ENCODE results near the gene RRP7A. TPM values are rescaled to one million over a fixed set of nuclear protein-coding genes. Genes with fewer than 3 reads are reported as not detected.
"Not testable (repeated sequence)": the region's sequence is repeated elsewhere in the genome, so short reads cannot be mapped to it uniquely, and the experiment has no call there.

Gene RRP7A
- total and polyA plus RNA-seq, 2 of the 13 experiments (the other 11 are each of a cell fraction or from before 2014, with no cell fraction given) = 15.3 to 41.6 TPM

DNA sequence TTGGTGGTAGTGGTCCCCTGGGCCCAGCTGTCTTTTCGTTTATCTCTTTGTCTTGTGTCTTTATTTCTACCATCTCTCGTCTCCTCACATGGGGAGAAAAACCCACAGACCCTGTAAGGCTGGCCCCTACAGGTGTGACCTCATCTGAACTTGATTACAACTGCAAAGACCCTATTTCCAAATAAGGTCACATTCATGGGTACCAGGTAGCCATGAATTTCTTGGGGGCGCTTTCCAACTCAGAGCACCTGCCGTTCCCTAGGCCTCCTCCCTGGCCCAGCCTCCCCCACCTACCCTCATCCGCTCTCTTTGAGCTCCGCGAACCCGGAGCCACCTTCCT, 14.0 kb upstream of the RRP7A start (continued):
- TF ChIP-seq YEATS4 (CRISPR knock-in tag; IDR thresholded peaks at IDR 0.05; ENCODE audit: borderline replicate concordance) (0 out of 2 replicates have a peak, but pooled peaks have one; percentile 34), CHCHD3 (CRISPR knock-in tag; IDR thresholded peaks at IDR 0.05) (no peak)

DNA sequence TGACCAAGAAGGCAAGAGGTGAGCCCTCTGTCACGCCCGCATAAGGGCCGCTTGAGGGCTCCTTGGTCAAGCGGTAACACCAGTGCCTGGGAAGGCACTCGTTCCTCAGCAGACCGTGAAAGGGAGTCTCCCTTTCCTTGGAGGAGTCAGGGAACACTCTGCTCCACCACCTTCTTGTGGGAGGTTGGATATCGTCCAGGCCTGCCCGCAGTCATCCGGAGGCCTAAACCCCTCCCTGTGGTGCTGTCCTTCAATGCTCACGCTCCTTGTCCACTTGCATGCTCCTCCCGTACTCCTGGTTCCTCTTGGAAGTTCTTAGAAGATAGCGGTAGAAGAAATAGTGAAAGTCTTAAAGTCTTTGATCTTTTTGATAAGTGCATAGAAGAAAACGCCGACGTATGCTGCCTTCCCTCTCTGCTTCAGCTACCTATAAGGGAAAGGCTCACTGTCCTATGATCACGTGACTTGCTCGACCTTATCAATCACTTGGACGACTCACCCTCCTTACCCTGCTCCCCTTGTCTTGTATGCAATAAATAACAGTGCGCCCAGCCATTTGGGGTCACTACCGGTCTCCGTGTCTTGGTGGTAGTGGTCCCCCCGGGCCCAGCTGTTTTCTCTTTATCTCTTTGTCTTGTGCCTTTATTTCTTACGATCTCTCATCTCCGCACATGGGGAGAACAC, 11.9 kb upstream of the RRP7A start:
- WGBS (ENCODE audit: low lambda C conversion rate) = 81% methylated on average over 24 of the region's 24 CpGs
- POLR2A ChIA-PET; intact Hi-C loops (cut with micrococcal nuclease; ENCODE audit: unreplicated experiment); H3K9ac ChIP-seq (ENCODE audit: insufficient read depth, low read depth, low read length); FAIRE-seq; H4K20me1 ChIP-seq (ENCODE audit: insufficient read depth, low read length); DNase-seq (ENCODE audit: low spot score); H3K4me2 ChIP-seq (ENCODE audit: low read depth, low read length); H3K36me3 ChIP-seq (replicated peaks in 1 of 2; ENCODE audit: control insufficient read depth in 1 of 2, insufficient read depth in 2 of 2, low read length in 2 of 2); BruUV-seq (replicated peaks); H3K79me2 ChIP-seq (ENCODE audit: insufficient read depth, low read length); H3K27ac ChIP-seq (ENCODE audit: extremely low read length, insufficient read depth, low read length); H3K9me3 ChIP-seq (ENCODE audit: low read length); CTCF ChIA-PET (ENCODE audit: low intra/inter-chr PET ratio, low total read pairs); H3K4me3 ChIP-seq (replicated peaks in 1 of 3; ENCODE audit: insufficient read depth in 1 of 3, low read depth in 2 of 3, low read length in 3 of 3); in situ Hi-C loops (cut with HindIII; ENCODE audit: extremely low pct_ligation_motif_present, low pct_unique_long_range_greater_than_20kb); H2AFZ ChIP-seq (ENCODE audit: low read length); H3K27me3 ChIP-seq (ENCODE audit: control insufficient read depth in 1 of 2, insufficient read depth in 2 of 2, low read length in 2 of 2); ATAC-seq: not testable (repeated sequence)
- H3K4me1 ChIP-seq (ENCODE audit: insufficient read depth, low read length) = peaks cover 24% of the 10 kb centered on the region
- TF ChIP-seq RAD51 (IDR thresholded peaks at IDR 0.05; ENCODE audit: borderline replicate concordance) = peak; percentile 39; the same call in 1 of the 2 replicates

DNA sequence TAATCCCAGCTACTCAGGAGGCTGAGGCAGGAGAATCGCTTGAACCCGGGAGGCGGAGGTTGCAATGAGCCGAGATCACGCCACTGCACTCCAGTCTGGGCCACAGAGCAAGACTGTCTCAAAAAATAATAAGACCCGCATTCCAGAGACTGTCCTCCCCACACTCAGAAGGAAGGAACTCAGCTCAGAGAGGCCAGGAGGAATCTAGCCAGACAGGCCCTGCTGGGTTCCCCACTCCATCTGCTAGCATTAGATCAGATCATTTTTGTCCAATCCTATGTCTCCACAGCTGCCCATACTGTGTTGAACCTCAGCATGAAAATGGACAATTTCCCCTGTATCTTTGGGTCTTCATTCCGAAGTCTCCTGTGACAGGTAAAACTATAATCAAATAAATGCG, 9.8 kb upstream of the RRP7A start:
- in situ Hi-C loops (cut with HindIII; ENCODE audit: extremely low pct_ligation_motif_present, low pct_unique_long_range_greater_than_20kb); ATAC-seq; H3K4me2 ChIP-seq (ENCODE audit: low read depth, low read length); H3K79me2 ChIP-seq (ENCODE audit: insufficient read depth, low read length); H4K20me1 ChIP-seq (ENCODE audit: insufficient read depth, low read length); POLR2A ChIA-PET; DNase-seq (ENCODE audit: low spot score); H2AFZ ChIP-seq (ENCODE audit: low read length); H3K27me3 ChIP-seq (ENCODE audit: control insufficient read depth in 1 of 2, insufficient read depth in 2 of 2, low read length in 2 of 2); FAIRE-seq; CTCF ChIA-PET (ENCODE audit: low intra/inter-chr PET ratio, low total read pairs); H3K4me3 ChIP-seq (replicated peaks in 1 of 3; ENCODE audit: insufficient read depth in 1 of 3, low read depth in 2 of 3, low read length in 3 of 3); BruUV-seq (replicated peaks); H3K9me3 ChIP-seq (ENCODE audit: low read length); H3K9ac ChIP-seq (ENCODE audit: insufficient read depth, low read depth, low read length); H3K36me3 ChIP-seq (replicated peaks in 1 of 2; ENCODE audit: control insufficient read depth in 1 of 2, insufficient read depth in 2 of 2, low read length in 2 of 2); H3K27ac ChIP-seq (ENCODE audit: extremely low read length, insufficient read depth, low read length); intact Hi-C loops (cut with micrococcal nuclease; ENCODE audit: unreplicated experiment): not testable (repeated sequence)
- H3K4me1 ChIP-seq (ENCODE audit: insufficient read depth, low read length) = peaks cover 12% of the 10 kb centered on the region
- WGBS (ENCODE audit: low lambda C conversion rate) = 77% methylated on average over 3 of the region's 8 CpGs
